HG02884 (cell line): ENCODE data around the gene FAM228B.
A peak's percentile ranks its signal among the peaks of the same experiment; 100 is the strongest.
"Not testable (repeated sequence)": the region's sequence is repeated elsewhere in the genome, so short reads cannot be mapped to it uniquely, and the experiment has no call there.

Experiments
- ATAC-seq: cut with Tn5 transposase; IDR thresholded peaks from one replicate; pipeline ENCODE4 v1.9.1; 2021; ENCODE audit warnings: mild to moderate bottlenecking, moderate library complexity; ENCODE audit not compliant: unreplicated experiment

Gene FAM228B

DNA sequence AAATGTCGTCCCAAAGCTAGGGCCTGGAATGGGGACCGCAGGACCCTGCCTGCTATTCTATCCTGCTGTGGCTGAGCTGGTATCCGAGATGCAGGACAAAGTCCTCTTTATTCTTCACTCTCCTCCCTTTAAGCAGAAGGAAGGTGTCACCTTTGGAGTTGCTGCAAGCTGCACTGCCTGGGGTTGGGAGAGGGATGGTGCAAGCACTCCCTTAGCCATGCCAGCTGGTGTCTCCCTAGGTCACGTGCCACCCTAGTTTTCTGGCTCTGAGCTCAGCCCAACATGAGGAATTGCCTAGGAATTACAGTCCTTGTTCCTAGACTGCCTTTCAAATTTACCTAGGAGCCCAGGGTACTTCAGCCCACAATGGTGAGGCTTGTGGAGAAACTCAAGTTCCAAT is 30.2 kb downstream of the FAM228B start:
- ATAC-seq = no peak

DNA sequence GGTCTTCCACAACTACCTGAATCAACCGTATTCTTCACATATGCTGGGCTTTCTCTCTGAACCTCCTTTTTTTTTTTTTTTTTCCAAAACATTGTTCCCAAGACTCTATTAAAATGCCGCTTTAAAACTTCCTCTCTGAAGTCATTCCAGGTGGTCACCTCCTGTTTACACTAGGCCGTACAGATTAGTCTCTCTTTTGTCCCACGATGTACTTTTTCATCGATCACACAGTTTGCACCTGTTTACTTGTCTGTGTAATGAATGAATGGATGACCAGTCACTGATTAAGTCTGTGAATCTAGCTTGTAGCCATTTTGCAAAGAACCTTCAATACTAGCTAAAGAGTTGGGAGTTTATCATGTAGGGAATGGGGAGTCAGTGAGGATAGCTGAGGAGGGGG is 34.9 kb downstream of the FAM228B start:
- no peak for ATAC-seq

DNA sequence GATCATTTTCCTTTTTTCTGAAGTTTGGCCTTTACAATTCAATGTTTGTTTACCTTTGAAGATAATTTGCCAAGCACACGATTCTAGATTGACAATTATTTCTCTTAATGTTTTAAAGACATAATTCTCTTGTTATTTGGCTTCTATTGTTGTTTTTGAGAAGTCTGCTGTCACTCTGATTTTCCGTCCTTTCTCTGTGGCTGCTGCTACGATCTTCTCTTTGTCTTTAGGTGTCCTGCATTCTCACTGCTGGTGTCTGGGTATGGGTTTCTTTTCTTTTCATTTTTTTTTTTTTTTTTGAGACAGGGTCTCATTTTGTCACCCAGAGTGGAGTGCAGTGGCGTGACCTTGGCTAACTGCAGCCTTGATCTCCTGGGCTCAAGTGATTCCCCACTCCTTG is 36.4 kb downstream of the FAM228B start:
- no peak for ATAC-seq

DNA sequence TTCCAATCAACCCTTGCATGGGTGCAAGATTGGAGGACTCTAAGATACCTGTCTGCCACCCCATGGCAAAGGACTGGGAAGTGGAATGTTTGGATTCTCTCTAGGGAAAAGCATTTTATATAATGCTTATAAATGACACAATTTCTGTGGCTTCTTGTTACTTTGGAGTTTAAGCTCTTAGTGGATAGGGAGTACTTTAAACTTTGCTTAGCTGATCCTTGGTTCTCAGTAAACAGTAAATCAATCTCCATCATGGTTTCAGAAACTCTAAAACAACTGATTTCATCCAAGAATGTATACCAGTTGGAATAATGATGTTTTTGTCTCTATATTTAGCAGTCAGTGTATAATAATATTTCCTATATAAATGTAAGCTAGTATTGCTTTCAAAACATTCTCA is 37.5 kb downstream of the FAM228B start:
- no peak for ATAC-seq

DNA sequence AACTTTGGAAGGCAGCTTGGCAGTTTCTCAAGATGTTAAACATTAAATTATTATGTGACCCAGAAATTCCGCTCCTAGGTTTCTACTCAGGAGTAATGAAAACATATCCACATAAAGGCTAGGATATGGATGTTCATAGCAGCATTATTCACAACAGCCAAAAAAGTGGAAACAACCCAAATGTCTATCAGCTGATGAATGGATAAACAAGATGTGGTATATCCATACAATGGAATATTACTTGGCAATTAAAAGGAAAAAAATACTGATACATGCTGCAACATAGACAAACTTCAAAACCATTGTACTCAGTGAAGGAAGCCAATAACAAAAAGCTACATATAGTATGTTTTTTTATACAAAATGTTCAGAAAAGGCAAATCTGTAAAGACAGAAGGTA is 39.2 kb downstream of the FAM228B start:
- ATAC-seq = no peak

DNA sequence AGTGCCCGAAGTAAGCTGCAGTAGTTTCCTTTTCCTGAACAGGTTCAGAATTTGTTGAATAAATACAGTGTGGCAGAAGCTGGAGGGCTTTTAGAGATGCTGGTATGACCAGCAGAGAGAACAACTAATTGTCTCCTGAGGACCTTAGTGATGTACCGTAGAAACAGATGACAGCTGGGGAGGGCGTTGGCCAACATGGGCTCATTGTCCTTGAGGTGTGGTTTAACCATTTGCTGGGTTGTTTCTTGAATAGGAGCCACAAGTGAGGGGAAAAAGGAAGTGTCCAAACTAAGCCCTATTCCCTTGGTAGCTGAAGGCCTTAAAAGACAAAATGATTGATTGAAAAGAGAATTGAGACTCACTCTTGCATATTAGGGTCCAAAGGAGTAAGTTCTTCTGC is 39.9 kb downstream of the FAM228B start:
- ATAC-seq = no peak

DNA sequence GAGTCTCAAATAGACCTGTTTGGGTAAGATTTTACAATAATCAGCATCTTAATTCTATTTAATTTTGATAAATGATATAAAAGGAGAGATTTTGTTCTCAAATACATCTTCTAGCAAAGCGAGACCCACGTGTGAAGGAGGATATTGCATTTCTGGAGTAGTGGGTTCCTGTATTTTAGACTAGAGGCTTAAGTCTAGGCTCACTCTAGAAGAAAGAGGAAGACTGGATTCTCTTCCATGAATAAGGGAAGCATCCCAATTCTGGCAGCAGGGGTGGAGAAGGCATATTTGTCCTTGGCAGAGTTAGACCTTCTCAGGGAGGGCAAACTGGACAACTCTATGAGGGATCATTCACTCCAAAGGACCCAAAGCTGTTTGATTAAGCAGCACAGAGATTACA is 40.3 kb downstream of the FAM228B start:
- no peak for ATAC-seq

DNA sequence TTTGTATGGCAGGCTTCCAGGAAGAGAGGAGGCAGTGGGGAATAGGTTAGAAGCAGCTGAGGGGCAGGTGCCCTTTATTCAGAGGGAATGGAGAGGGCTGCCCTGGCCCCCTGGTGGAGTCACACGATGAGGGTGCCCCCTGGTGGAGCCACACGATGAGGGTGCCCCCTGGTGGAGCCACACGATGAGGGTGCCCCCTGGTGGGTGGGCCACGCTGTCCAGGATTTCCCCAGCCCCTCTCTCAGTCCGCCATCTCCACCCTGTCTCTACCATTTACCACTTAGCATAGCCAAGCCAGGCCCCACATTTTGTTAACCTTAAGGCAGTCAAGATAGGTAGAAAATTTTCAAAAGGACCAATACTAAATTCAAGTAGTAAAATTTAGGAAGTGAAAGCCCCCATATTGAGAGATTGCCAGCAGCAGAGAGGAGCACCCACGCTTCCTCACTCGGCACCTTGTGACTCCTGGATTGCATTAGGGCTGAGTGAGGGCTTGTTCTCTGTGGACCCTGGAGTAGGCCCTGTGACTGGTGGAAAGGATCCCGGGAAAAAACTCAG is 41.2 kb downstream of the FAM228B start:
- peak; percentile 70 for ATAC-seq

DNA sequence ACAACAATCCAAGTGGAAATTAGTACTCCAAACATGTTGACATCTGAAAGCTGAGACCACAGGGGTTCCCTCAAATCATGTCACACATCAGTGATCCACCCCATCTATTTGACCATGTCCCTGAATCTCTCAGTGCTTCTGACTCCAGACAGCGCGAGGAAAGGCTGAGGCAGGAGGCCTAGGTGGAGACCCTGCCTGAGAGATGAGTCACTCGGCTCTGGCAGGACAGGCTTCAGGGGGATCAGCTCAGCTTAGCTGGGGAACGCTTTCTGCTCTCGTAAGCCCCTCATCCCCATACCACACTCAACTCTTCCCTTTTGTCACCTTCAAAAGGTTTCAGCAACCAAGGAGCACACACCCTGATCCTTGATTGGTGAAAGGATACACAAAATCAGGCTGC is 45.8 kb downstream of the FAM228B start:
- no peak for ATAC-seq

DNA sequence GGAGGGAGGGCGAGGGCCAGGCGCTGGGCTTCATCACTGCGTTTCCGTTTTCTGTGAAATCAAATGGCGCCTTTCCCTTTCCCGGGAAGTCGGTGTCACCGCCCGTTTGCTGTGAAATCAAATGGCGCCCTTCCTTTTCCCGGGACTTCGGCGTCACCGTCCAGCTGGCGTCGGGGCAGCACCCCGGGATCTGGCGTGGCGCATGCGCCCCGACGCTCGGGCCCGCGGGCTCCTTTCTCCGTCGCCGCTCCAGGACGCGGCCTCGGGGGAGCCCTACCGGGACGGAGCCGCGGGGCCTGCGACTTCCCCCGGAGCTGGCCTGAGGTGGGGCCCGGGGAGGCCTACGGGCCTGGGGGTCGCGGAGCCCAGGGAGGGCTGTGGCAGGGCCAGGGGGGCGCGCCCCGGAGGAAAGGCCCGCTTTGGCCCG is 51.6 kb downstream of the FAM228B start, which contains the start of gene FAM228A:
Gene FAM228A, plus strand, starts transcription at position 203 of the 427 bp plus-strand sequence. CDS start 428 bp downstream, outside the sequence.
- ATAC-seq = no peak

DNA sequence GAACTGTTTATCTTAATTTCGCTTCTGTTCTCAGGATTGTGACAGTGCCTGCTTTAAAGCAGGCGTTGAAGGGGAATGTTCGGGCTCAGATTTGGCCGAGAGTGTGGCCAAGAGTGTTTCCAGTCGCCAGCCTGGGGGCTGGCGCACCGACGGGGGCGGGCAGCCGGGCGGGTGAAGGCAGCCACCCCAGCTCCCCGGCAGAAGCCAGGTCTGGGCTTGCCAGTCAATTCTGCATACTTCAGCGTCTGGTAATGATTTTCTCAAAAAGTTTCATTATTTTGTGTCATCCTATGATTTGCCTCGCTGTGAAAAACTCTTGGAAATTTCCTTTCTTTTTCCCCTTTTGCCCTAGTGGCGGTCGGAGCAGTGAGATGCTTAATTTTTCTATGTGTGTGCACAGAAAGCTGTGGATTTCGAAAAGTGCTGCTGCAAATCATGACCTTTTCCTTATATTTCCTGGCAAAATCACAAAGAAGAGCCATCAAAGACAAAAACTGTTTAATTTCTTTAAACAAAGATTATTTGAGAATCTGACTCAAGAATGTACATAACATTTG is 52.4 kb downstream of the FAM228B start:
- ATAC-seq = no peak

DNA sequence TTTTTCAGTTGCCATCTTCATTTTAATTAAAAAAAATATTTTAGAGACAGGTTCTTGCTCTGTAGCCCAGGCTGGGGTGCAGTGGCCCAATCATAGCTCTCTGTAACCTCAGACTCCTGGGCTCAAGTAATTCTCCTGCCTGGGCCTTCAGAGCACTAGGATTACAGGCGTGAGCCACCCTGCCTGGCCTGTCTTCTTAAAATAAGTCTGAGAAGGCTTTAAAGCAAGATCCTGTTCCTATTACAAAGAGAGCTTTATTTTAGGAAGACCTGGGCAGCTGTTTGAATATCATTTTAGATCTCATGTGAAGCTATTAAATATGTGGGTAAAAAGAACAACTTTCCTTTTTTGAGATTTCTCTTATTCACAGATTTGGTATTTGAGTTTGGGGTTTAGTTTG is 53.1 kb downstream of the FAM228B start:
- no peak for ATAC-seq

DNA sequence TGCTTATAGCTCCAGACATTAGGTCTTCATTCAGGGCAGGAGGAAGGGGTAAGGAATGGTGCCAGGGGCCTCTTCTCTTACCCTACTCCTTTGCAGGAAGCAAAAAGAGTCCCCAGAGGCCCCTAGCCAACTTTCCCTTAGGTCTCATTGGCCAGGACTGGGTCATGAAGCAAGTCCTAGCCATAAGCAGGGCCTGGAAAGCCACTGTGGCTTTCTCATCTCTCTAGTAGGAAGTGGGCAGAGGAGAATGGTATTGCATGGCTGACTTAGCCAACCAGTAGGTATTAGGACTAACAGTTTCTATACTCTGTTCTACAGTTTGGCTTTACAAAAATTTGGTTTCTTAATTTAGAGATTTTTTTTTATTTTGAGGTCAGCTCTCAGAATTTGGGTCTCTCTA is 56.4 kb downstream of the FAM228B start:
- no peak for ATAC-seq

DNA sequence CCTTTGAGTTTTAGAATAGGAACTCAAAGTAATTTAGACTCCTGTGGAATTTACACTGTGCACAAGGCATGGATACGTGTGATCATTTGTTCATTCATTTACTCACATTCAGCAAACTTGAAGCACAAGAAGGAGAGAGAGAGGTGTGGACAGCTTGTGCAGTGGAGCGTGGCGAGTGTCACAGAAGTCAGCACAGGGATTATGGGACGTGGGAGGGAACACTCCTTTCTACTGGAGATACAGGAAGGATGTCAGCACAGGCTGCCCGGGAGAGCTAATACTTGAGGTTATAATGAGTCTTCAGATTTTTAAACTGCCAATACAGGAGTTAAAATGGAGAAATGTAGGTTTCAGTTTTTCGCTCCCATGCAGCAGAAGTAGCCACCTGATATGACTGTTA is 58.6 kb downstream of the FAM228B start:
- ATAC-seq = no peak

DNA sequence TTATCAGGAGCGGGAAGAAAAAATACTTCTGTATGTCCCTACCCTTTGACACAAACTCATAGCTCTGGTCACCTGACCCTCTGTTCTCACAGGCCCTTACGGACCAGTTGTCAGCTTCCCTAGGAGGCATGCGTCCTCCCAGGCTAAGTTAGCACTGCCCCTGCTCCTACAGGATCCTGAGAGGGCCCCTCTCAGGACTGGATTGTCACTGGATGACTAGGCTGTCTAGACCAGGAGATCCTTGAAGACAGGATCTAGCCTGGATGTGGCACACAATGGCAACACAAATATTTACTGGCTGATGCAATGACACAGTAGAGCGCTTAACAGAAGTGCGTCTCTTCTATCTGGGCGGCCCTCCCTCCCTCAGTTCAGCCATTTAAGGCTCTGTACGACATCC is 59.2 kb downstream of the FAM228B start:
- no peak for ATAC-seq

DNA sequence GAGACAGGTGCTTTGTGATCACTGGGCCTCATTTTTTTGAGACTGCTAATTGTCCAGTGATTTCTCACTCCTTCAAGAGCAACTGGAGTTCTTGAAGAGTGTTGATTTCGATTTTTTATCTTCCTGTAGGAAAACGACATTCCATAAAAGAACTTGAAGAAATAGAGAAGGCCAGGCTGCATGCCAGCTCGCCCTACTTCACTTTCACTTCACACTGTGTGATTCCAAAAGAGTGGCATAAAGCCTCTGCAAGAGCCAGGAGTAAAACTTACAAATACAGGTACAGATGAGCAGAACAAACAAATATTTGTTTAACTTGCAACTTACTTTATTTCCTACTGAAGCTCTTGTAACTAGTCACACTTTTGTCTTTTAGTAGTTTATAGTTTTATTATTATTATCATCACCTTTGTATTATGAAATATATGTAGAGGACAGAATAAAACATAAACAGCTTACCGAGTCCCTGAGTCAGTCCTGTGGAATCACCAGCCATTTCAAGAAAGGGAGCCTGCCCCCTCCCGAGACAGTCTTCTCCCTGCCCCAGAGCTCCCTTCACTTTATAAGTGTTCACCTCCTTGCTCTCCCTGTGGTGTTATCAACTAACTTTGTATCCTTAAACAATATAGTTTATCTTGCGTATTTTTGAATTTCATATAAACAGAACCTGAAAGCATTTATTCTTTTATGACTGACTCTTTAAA is 60.2 kb downstream of the FAM228B start:
- no peak for ATAC-seq

DNA sequence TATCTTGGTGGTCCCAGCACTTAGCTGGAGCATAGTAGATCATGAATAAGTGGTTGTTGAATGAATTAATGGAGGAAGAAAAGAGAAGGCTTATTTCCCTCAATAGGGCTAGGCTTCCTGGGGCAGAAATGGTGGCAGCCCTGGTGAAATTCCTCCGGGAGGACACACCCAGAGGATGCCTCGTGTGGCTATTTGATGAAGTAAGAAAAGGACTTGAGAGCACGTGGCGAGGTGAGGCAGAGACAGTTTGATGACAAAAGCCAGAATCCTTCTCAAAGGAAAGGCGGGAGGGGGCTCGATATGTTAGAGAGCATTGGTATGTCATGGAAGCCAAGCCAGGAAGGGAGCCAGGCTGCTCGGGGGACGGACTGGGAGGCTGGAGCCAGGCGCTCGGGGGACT is 66.3 kb downstream of the FAM228B start:
- ATAC-seq = no peak

DNA sequence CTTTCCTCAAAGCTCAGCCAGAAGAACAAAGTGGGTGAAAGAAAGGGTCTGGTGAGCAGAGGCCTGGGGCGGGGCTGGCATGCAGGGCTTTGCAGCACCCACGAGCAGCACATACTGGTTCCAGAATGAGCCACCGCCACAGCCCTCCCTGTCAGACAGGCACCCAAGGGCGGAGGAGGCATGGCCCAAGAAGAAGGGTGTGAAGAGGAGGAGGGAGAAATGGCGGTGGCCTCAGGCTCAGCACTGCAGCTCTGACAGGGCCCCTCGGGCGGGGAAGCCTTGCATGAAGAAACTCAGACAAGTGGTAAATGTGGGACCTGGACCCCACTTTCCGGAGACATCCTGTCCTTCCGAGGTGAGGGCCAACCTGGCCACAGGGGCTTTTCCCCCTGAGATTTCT is 67.2 kb downstream of the FAM228B start:
- no peak for ATAC-seq

DNA sequence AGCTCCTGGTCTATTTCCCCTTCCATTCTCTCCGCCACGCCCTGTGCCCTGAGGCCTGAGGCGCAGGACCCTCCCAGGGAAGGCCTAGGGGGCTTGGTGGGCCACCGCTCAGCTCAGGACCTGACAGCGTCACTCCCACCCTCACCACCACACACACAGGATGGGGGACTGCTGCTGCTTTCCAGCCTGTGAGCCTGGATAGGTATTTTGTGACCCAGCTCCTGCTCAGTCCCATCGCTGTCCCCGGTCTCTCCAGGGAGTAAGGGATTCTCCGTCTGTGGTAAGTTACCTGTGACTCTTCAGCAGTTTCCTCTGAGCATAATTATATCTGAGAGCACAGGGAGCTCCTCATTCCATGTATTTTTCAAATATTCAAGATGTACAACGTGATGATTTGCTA is 67.9 kb downstream of the FAM228B start:
- ATAC-seq = no peak

DNA sequence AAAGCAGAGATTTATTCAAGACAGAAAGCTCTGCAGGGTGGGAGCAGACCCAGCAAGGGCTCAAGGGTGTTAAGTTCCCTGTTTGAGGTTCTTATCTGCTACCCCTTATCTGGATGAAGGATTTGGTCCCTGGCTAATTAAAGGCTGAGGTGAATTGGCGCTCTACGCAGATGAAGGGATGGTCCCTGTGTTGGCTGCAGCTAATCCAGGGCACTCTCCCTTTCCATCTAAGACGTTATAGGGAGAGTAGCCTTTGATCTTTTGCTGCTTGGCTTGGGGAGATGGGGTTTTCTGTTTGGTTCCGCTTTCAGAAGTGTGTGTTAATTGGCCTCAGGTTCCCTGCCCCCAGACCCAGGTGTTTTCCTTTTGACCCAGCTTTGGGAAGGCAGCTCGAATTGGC is 68.6 kb downstream of the FAM228B start:
- no peak for ATAC-seq

DNA sequence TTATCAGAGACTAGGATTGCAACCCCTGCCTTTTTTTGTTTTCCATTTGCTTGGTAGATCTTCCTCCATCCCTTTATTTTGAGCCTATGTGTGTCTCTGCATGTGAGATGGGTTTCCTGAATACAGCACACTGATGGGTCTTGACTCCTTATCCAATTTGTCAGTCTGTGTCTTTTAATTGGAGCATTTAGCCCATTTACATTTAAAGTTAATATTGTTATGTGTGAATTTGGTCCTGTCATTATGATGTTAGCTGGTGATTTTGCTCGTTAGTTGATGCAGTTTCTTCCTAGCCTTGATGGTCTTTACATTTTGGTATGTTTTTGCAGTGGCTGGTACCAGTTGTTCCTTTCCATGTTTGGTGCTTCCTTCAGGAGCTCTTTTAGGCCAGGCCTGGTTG is 73.9 kb downstream of the FAM228B start:
- not testable (repeated sequence) for ATAC-seq

DNA sequence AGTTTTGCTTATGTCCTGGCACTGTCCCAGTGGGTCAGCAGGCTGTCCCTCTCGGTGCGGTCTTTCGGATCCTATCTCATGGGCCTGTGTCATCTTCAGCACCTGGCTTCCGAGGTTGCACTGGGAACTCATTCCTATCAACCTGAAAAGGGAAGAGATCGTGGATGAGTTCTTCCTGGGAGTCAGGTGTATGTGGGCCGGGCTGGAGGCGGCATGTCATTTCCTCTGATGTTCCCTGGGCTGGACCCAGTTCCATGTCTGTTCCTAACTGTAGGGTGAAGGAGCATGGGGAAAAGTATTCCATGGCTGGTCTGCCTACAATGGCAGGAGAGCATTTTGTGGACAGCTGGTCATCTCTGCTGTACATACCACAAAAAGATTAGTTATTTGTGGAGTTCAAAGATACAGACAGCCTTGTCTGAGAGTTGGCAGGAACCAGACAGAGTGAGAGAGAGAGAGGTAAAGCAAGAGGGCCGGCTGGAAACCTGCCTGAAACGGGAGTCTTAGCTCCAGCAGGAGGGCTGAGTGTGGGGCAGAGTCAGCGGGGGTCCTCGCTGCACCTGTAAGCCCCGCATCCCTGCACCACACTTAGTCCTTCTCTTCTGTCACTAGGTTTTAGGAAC is 76.8 kb downstream of the FAM228B start:
- no peak for ATAC-seq
